MCF 10A (cell line): ENCODE measurements around the gene RNU7-1. TPM values are rescaled to one million over a fixed set of nuclear protein-coding genes. Genes with fewer than 3 reads are reported as not detected.

Experiments used
- BruUV-seq: library from RNA; stranded (reverse); fragments of 400-500 nt; replicated peaks from 2 replicates; lab custom pipeline; 2021; lab: Mats Ljungman, UMichigan
- CTCF ChIA-PET: fragments of 300-600 bp; sonication (Branson Sonifier 250); formaldehyde crosslinking; extraction: SDS; loops from one replicate; lab custom pipeline; 2021; ENCODE audit warnings: antibody characterized with exemption, inconsistent platforms; lab: Yijun Ruan, JAX
- POLR2A ChIA-PET: fragments of 300-600, 350-650 bp; sonication (Branson Sonifier 250); formaldehyde crosslinking; extraction: SDS; loops from one replicate; lab custom pipeline; 2020; ENCODE audit warnings: antibody characterized with exemption, inconsistent platforms; lab: Yijun Ruan, JAX
- DNase-seq: peaks from one replicate; pipeline ENCODE4 v3.0.0-alpha.2; 2018; ENCODE audit not compliant: unreplicated experiment
- H3K27ac Mint-ChIP-seq: one replicate; pipeline ENCODE4 v1.8.0; 2022; ENCODE audit warnings: mild to moderate bottlenecking, low read depth, mixed read lengths; ENCODE audit not compliant: unreplicated experiment
- H3K27me3 Mint-ChIP-seq: one replicate; pipeline ENCODE4 v1.8.0; 2022; ENCODE audit warnings: mixed read lengths; ENCODE audit not compliant: insufficient read depth, unreplicated experiment
- H3K36me3 Mint-ChIP-seq: one replicate; pipeline ENCODE4 v1.8.0; 2022; ENCODE audit warnings: mild to moderate bottlenecking, moderate library complexity, mixed read lengths; ENCODE audit not compliant: insufficient read depth, unreplicated experiment
- H3K4me1 Mint-ChIP-seq: one replicate; pipeline ENCODE4 v1.8.0; 2022; ENCODE audit warnings: mixed read lengths; ENCODE audit not compliant: insufficient read depth, unreplicated experiment
- H3K4me3 Mint-ChIP-seq: one replicate; pipeline ENCODE4 v1.8.0; 2022; ENCODE audit warnings: mild to moderate bottlenecking, moderate library complexity, mixed read lengths; ENCODE audit not compliant: unreplicated experiment
- H3K9me3 Mint-ChIP-seq: one replicate; pipeline ENCODE4 v1.8.0; 2022; ENCODE audit warnings: mixed read lengths; ENCODE audit not compliant: unreplicated experiment
- intact Hi-C: fragments of 100-400 bp; cut with micrococcal nuclease; formaldehyde crosslinking; loops from 2 replicates; pipeline ENCODE4 v1.14.1; 2022
- total RNA-seq: library from RNA; stranded (reverse); gene quantifications from 2 replicates; pipeline ENCODE4 v1.2.3, GENCODE V29; 2022
- TF ChIP-seq, protein P1 (sequence below): fragments of 200-600 bp; IDR thresholded peaks from one replicate; pipeline ENCODE4 v1.8.0; 2022; ENCODE audit warnings: antibody characterized with exemption, mild to moderate bottlenecking; ENCODE audit not compliant: unreplicated experiment

RNU7-1 gene
- total RNA-seq, 1 experiment from 2014 or later: not detected

DNA sequence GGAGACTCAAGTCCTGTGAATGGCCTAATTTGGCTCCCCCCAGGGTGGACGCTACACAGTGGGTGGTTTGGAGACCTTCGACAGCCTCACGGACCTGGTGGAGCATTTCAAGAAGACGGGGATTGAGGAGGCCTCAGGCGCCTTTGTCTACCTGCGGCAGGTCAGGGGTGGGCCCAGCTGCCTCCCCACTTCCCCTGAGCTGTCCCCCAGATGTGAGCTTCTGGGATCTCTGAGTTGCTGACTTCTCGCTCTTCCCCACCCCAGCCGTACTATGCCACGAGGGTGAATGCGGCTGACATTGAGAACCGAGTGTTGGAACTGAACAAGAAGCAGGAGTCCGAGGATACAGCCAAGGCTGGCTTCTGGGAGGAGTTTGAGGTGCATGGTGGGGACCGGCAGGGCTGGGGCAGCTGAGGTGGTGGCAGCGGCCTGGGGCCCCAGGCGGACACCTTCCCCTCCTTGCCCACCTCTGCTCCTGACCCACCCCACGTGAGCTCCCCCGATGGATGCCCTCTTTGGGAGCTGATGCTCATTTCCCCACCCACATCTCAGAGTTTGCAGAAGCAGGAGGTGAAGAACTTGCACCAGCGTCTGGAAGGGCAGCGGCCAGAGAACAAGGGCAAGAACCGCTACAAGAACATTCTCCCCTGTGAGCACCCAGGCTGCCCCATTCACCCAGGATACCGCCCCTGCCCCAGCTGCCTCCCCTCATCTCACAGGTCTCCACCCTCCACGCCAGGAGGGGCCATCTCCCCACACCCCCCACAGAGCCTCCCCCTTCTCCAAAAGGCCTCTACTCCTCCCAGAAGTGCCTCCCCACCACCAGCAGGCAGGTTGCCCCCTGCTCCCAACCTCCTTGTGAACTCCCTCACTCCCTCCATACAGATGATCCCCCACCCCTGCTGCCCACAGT is 11.7 kb downstream of the RNU7-1 start:
- DNase-seq: no peak
- TF ChIP-seq, protein P1, sequence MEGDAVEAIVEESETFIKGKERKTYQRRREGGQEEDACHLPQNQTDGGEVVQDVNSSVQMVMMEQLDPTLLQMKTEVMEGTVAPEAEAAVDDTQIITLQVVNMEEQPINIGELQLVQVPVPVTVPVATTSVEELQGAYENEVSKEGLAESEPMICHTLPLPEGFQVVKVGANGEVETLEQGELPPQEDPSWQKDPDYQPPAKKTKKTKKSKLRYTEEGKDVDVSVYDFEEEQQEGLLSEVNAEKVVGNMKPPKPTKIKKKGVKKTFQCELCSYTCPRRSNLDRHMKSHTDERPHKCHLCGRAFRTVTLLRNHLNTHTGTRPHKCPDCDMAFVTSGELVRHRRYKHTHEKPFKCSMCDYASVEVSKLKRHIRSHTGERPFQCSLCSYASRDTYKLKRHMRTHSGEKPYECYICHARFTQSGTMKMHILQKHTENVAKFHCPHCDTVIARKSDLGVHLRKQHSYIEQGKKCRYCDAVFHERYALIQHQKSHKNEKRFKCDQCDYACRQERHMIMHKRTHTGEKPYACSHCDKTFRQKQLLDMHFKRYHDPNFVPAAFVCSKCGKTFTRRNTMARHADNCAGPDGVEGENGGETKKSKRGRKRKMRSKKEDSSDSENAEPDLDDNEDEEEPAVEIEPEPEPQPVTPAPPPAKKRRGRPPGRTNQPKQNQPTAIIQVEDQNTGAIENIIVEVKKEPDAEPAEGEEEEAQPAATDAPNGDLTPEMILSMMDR: no peak
- H3K27me3 Mint-ChIP-seq: no peaks in the 10 kb centered on the region
- H3K27ac Mint-ChIP-seq: no peak overlapping the region
- no peaks in the 10 kb centered on the region for H3K9me3 Mint-ChIP-seq
- peaks cover under 1% of the 10 kb centered on the region for H3K4me1 Mint-ChIP-seq
- H3K36me3 Mint-ChIP-seq: peaks cover 6% of the 10 kb centered on the region
- BruUV-seq: no TSS peak
- ChIA-PET POLR2A (interaction anchor here (1.8 kb wide), 1 partner anchor 9 kb away, joined by 7 read pairs; no protein-coding TSS in a partner anchor), CTCF (interaction anchor here (0.7 to 4.1 kb wide), 3 partner anchors 9 to 134 kb away, joined by 3 to 31 read pairs (median 3); no protein-coding TSS in a partner anchor)
- intact Hi-C loops: no loop called here
- H3K4me3 Mint-ChIP-seq: no peak overlapping the region

DNA sequence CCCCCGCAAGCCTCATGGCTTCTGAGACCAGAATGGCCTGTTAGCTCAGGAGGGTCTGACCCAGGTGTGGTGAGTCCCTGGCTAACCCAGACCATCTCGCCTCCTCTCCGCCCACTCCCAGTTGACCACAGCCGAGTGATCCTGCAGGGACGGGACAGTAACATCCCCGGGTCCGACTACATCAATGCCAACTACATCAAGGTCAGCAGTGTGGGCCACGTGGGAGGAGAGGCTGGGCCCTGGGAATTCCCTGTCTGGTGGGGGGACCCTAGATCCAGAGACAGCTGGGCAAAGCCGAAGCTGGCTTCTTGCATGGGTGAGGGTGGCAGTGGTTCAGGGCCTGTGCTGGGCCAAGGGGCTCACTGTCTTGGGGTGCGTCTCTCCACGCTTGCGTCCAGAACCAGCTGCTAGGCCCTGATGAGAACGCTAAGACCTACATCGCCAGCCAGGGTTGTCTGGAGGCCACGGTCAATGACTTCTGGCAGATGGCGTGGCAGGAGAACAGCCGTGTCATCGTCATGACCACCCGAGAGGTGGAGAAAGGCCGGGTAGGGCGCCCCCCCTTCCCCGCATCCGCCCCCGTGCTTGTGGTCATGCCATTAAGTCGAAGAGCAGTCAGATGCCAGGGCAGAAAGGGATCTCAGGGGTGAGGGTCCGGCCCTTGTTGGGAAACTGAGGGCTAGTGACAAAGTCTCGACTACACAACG is 12.6 kb downstream of the RNU7-1 start:
- POLR2A ChIA-PET: interaction anchor here (0.6 to 1.8 kb wide), 2 partner anchors 8 to 58 kb away, joined by 3 to 7 read pairs; no protein-coding TSS in a partner anchor
- CTCF ChIA-PET: interaction anchor here (0.7 to 4.1 kb wide), 4 partner anchors 10 to 133 kb away, joined by 3 to 31 read pairs (median 3); no protein-coding TSS in a partner anchor
- H3K36me3 Mint-ChIP-seq: peaks cover 6% of the 10 kb centered on the region

DNA sequence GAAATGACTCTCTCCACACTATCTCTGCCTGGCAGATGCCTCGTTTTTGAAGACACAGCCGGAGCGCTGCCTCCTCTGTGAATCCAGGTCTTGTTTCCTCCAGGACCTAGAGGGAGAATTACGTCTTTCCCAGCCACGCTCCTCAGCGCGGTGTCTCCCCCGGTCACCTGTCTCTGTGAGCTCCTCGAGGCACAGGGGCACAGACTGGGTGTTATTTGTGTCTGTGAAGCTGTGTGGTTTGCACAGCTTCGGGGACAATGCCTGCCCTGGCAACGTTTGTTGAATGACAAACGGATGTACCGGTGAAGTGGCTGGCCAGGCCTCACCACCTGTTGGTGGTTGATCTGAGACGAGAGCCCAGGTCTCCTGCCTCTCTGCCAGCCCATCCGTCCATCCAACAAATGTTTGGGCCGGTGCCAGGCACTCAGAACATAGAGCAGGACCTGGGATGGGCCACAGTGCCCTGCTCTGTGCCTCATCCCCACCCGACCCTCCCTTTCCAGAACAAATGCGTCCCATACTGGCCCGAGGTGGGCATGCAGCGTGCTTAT is 13.6 kb downstream of the RNU7-1 start:
- Mint-ChIP-seq H3K36me3 (peaks cover 6% of the 10 kb centered on the region), H3K4me3 (no peak overlapping the region), H3K27me3 (no peaks in the 10 kb centered on the region), H3K4me1 (peaks cover 19% of the 10 kb centered on the region), H3K27ac (no peak overlapping the region), H3K9me3 (no peaks in the 10 kb centered on the region)
- ChIA-PET CTCF (interaction anchor here (0.6 to 4.1 kb wide), 3 partner anchors 11 to 249 kb away, joined by 3 to 31 read pairs (median 3); no protein-coding TSS in a partner anchor), POLR2A (interaction anchor here (0.6 to 1.5 kb wide), 2 partner anchors 13 to 57 kb away, joined by 3 to 6 read pairs; partner anchors contain the start of genes C12orf57 and RNU7-1)
- TF ChIP-seq, protein P1: no peak
- intact Hi-C loops: no loop called here
- no TSS peak for BruUV-seq
- DNase-seq: no peak

More for the DNA sequence above, 12.6 kb downstream of the RNU7-1 start:
- intact Hi-C loops: no loop called here
- H3K27ac Mint-ChIP-seq: no peak overlapping the region
- TF ChIP-seq, protein P1: no peak
- BruUV-seq: no TSS peak
- H3K9me3 Mint-ChIP-seq: no peaks in the 10 kb centered on the region
- H3K4me1 Mint-ChIP-seq: peaks cover 8% of the 10 kb centered on the region
- H3K27me3 Mint-ChIP-seq: no peaks in the 10 kb centered on the region
- no peak for DNase-seq
- no peak overlapping the region for H3K4me3 Mint-ChIP-seq
